Upper lobe of left lung (tissue), 6 donors: ENCODE results near the gene EGLN2. TPM values are rescaled to one million over a fixed set of nuclear protein-coding genes. Genes with fewer than 3 reads are reported as not detected.
A peak's percentile ranks its signal among the peaks of the same experiment; 100 is the strongest.

Source experiments
- ATAC-seq, 2 donors: fragments of 200-7000 bp; cut with Tn5 transposase; one replicate each; pipeline ENCODE4 v1.9.1; 2022; ENCODE audit warnings: mild to moderate bottlenecking in 2 of 2, moderate library complexity in 2 of 2; ENCODE audit not compliant: low FRiP score in 2 of 2
- DNase-seq, 2 donors: peaks; one replicate each; pipeline ENCODE4 v3.0.0-alpha.2; 2019 to 2020
- H3K27ac ChIP-seq, 4 donors: fragments of 200-600 bp; sonication (generic); one replicate each; pipeline ENCODE4 v1.5.1; 2016 to 2019
- H3K27me3 ChIP-seq, 4 donors: fragments of 200-600 bp; sonication (generic); one replicate each; pipeline ENCODE4 v1.5.1; 2017 to 2019
- H3K36me3 ChIP-seq, 4 donors: fragments of 200-600 bp; sonication (generic); one replicate each; pipeline ENCODE4 v1.5.1; 2016 to 2019
- H3K4me1 ChIP-seq, 4 donors: fragments of 200-600 bp; sonication (generic); one replicate each; pipeline ENCODE4 v1.5.1; 2018 to 2019
- H3K4me3 ChIP-seq, 4 donors: fragments of 200-600 bp; sonication (generic); one replicate each; pipeline ENCODE4 v1.5.1; 2017 to 2019; ENCODE audit warnings: mild to moderate bottlenecking in 2 of 4, moderate library complexity in 1 of 4
- H3K9me3 ChIP-seq, 4 donors: fragments of 200-600 bp; sonication (generic); one replicate each; pipeline ENCODE4 v1.5.1; 2018 to 2019
- CTCF ChIP-seq, 6 experiments: fragments of 450-650 bp in 4 of 6; fragments of 200-600 bp in 2 of 6; sonication (generic) in 2 of 6; IDR thresholded peaks; one replicate each; pipeline ENCODE4 v1.5.1; 2016 to 2019; ENCODE audit warnings: antibody characterized with exemption in 6 of 6
- EP300 ChIP-seq, 4 donors: sonication (generic); formaldehyde crosslinking; IDR thresholded peaks; one replicate each; pipeline ENCODE4 v1.5.1; 2017; ENCODE audit warnings: antibody characterized with exemption in 4 of 4, control low read depth in 2 of 4
- POLR2A ChIP-seq, 4 donors: fragments of 450-650 bp; IDR thresholded peaks; one replicate each; pipeline ENCODE4 v1.5.1; 2016 to 2017; ENCODE audit warnings: antibody characterized with exemption in 4 of 4, mild to moderate bottlenecking in 2 of 4
- POLR2AphosphoS5 ChIP-seq, 2 donors: sonication (generic); formaldehyde crosslinking; IDR thresholded peaks; one replicate each; pipeline ENCODE4 v1.5.1; 2017; ENCODE audit warnings: antibody characterized with exemption in 2 of 2
- WGBS, 2 donors: methylation state at CpG; one replicate each; pipeline ENCODE4 v1.1.5; 2017 to 2018; 5-methylcytosine and 5-hydroxymethylcytosine counted together
- total RNA-seq, 6 donors: library from RNA; depleted of rRNA in 4 of 6; stranded (reverse); fragments of >200 nt in 4 of 6; gene quantifications; one replicate each; pipeline versions ENCODE4 v1.1.0 to v1.2.1, GENCODE V29; 2016 to 2021
- donor health status: DM: no; HTN: no; CAD: no; lungs with moderate emphysema.
- donor health status: DM: no; HTN: yes; CAD: no; lungs with severe emphysema.

The EGLN2 gene
- total RNA-seq = 100 to 1,000 TPM; 170 to 353 (median 211) TPM

- H3K36me3 ChIP-seq = peaks cover 4 to 39% (median 15%) of the 10 kb centered on the region in 4 donors
- TF ChIP-seq EP300 (IDR thresholded peaks at IDR 0.05) = peak in 1 of 4 donors; percentile 12
- peak in 1 of 6 experiments; percentile 4 for TF ChIP-seq CTCF (IDR thresholded peaks at IDR 0.05)
- TF ChIP-seq POLR2AphosphoS5 (IDR thresholded peaks at IDR 0.05) = peak; percentile 63 to 78
- TF ChIP-seq POLR2A (IDR thresholded peaks at IDR 0.05) = peak in 2 of 4 donors; percentile 63 to 81
- peak within 1 kb of the TSS; percentile 45 to 99 (median 96) for H3K4me3 ChIP-seq
- peaks cover 44 to 50% (median 49%) of the 10 kb centered on the region in 4 donors for H3K4me1 ChIP-seq
- H3K9me3 ChIP-seq = no peaks in the 10 kb centered on the region
- no peaks in the 10 kb centered on the region for H3K27me3 ChIP-seq
- WGBS, 2 donors = 0 to 1% methylated on average over 7 to 75 of the region's 110 CpGs
- ATAC-seq = peak; percentile 95 to 96
- H3K27ac ChIP-seq = peak within 1 kb of the TSS; percentile 93 to 99 (median 98)
- peak; percentile 99 to 100 for DNase-seq
These were observed at the start of gene EGLN2 for GRCh38 chr19:40798683-40799557. EGLN2 (plus strand) TSS chr19:40799191; CDS start chr19:40800573, 1,382 bp downstream.

DNA sequence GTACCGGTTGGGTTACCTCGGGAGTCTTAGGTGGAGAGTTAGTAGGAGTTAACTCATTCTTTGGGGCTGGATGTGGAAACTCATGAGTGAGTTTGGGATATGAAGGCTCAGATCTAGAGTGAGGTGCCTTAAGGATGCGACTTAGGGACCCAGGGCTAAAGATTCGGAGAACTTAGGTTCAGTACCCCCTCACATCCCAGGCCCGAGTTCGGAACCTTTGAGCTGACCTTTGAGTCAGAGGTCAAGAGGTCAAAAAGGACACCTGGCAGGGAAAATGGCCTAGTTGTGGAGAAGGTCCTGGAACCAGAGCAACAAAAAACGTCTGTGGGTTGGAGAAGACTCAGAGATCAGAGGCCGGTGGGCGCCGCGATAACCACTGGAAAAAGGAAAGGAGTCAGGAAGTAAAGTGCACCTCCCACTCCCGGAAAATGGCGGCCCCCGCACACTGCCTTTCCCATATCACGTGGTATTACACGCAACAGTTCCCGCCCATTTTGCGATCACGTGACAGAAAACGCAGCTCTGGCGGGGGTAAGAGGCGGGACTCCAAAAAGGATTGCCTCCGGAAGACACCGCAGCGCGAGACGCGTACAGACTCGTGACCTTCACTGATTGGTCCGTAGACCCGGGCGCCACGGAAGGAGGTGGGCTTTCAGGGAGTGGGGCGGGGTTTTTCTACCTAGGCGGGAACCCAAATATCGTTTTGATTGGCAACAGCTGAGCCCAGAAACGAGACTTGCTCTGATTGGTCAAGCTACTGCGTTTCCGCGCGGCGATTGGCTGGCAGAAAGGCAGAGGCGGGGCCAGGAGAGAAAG lies 48.7 kb upstream of the EGLN2 start, which contains the start of gene ACTMAP:
Gene ACTMAP, minus strand, starts transcription at position 420 of the 816 bp plus-strand sequence. CDS start 674 bp downstream, outside the sequence.
- H3K27me3 ChIP-seq = no peaks in the 10 kb centered on the region
- ATAC-seq = peak; percentile 97 to 98
- 0% methylated on average over 12 to 43 of the region's 43 CpGs for WGBS, 2 donors
- peaks cover 48 to 69% (median 57%) of the 10 kb centered on the region in 4 donors for H3K4me1 ChIP-seq
- peak in 2 of 4 donors; percentile 82 to 84 for TF ChIP-seq POLR2A (IDR thresholded peaks at IDR 0.05)
- TF ChIP-seq EP300 (IDR thresholded peaks at IDR 0.05) = peak in 2 of 4 donors; percentile 12 to 59
- TF ChIP-seq CTCF (IDR thresholded peaks at IDR 0.05) = no peak
- TF ChIP-seq POLR2AphosphoS5 (IDR thresholded peaks at IDR 0.05) = peak; percentile 87 to 88
- DNase-seq = peak in 1 of 2 donors; percentile 100
- peak within 1 kb of the TSS; percentile 60 to 84 (median 74) for H3K4me3 ChIP-seq
- H3K9me3 ChIP-seq = no peaks in the 10 kb centered on the region
- H3K27ac ChIP-seq = peak within 1 kb of the TSS; percentile 90 to 96 (median 93)
- H3K36me3 ChIP-seq = peaks cover 0 to 3% (median 0%) of the 10 kb centered on the region in 4 donors

DNA sequence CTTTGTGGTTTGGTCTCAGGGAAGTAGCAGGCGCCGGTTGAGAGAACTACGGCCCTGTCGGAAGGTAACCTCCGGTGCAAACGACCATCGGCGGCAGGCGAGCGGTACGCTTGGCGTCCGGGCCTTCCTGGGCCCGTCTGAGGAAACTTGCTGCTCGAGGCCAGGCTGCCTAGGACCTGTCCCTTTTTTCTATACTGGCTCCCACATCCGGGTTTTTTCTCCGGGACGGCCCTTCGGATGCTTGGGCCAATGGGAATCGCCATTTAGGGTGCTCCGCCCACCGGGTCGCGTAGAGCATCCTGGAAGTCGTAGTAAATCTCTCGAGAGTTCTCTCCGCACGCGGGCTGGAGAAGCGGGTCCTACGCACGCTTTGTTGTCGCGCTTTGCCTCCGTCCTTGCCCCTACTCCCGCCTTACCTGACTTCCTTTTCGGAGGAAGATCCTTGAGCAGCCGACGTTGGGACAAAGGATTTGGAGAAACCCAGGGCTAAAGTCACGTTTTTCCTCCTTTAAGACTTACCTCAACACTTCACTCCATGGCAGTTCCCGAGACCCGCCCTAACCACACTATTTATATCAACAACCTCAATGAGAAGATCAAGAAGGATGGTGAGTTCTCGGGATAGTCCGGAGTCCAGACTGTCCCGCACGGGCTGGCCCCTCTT lies 48.0 kb upstream of the EGLN2 start, which contains the start of gene SNRPA:
Gene SNRPA, plus strand, starts transcription at position 330 of the 664 bp plus-strand sequence. Its CDS starts 206 bp downstream, at position 536.
- peak; percentile 97 for DNase-seq
- Histone ChIP-seq H3K4me3 (peak within 1 kb of the TSS; percentile 60 to 84 (median 74)), H3K27me3 (no peaks in the 10 kb centered on the region), H3K36me3 (peaks cover 0 to 9% (median 0%) of the 10 kb centered on the region in 4 donors), H3K27ac (peak within 1 kb of the TSS; percentile 90 to 96 (median 93)), H3K4me1 (peaks cover 52 to 69% (median 59%) of the 10 kb centered on the region in 4 donors), H3K9me3 (no peaks in the 10 kb centered on the region)
- peak; percentile 93 to 95 for ATAC-seq
- TF ChIP-seq POLR2A (IDR thresholded peaks at IDR 0.05) (peak in 3 of 4 donors; percentile 65 to 89 (median 69)), POLR2AphosphoS5 (IDR thresholded peaks at IDR 0.05) (peak; percentile 71 to 90), CTCF (IDR thresholded peaks at IDR 0.05) (peak in 1 of 6 experiments; percentile 9), EP300 (IDR thresholded peaks at IDR 0.05) (peak in 1 of 4 donors; percentile 38)
- WGBS, 2 donors = 1 to 3% methylated on average over 14 to 46 of the region's 46 CpGs

- WGBS, 2 donors = 74 to 76% methylated on average over 12 of the region's 12 CpGs
- peak overlapping the region; percentile 60 to 84 (median 74) for H3K4me3 ChIP-seq
These were observed 46.7 kb upstream of the EGLN2 start for GRCh38 chr19:40752257-40752781.

More at GRCh38 chr19:40752257-40752781, 46.7 kb upstream of the EGLN2 start:
- Histone ChIP-seq H3K27me3 (no peaks in the 10 kb centered on the region), H3K36me3 (peaks cover 0 to 20% (median 3%) of the 10 kb centered on the region in 4 donors), H3K9me3 (no peaks in the 10 kb centered on the region), H3K27ac (peak overlapping the region; percentile 87 to 96 (median 90)), H3K4me1 (peaks cover 64 to 82% (median 70%) of the 10 kb centered on the region in 4 donors)
- ATAC-seq = no peak
- TF ChIP-seq POLR2AphosphoS5 (IDR thresholded peaks at IDR 0.05) (no peak), POLR2A (IDR thresholded peaks at IDR 0.05) (no peak)
- DNase-seq = no peak
